ENCODE measurements around the gene TNFAIP3.
"Not testable (repeated sequence)": the region's sequence is repeated elsewhere in the genome, so short reads cannot be mapped to it uniquely, and the experiment has no call there.

Gene TNFAIP3

GRCh38 chr6:137844327-137844726, 22.7 kb upstream of the TNFAIP3 start:
- in situ Hi-C loops (cut with HindIII; ENCODE audit: low sequenced_read_pairs), result not testable (repeated sequence)

- in situ Hi-C loops (cut with HindIII; ENCODE audit: low sequenced_read_pairs), result not testable (repeated sequence)
These were observed 22.3 kb upstream of the TNFAIP3 start for GRCh38 chr6:137844773-137845172.

DNA sequence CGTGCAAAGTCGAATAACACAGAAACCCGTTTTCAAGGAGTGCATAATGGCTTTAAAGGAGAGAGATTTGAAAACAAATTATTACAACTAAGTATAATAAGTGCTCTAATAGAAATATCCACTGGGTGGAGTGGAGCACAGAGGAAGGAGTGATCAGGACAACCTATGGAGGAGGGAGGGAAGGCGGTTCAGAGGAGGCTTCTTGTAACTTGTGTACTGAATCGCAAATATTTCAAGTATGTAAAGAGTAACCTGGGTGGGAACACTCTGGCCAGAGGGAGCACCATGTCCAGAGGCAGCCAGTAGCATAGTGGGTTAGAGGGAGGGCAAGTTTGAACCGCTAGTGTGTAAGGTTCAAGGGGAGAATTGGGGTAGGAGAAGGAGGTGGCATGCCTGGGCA, 21.6 kb upstream of the TNFAIP3 start:
- in situ Hi-C loops (cut with HindIII; ENCODE audit: low sequenced_read_pairs), result no loop called here

GRCh38 chr6:137846274-137846673, 20.8 kb upstream of the TNFAIP3 start:
- in situ Hi-C loops (cut with HindIII; ENCODE audit: low sequenced_read_pairs), result no loop called here

DNA sequence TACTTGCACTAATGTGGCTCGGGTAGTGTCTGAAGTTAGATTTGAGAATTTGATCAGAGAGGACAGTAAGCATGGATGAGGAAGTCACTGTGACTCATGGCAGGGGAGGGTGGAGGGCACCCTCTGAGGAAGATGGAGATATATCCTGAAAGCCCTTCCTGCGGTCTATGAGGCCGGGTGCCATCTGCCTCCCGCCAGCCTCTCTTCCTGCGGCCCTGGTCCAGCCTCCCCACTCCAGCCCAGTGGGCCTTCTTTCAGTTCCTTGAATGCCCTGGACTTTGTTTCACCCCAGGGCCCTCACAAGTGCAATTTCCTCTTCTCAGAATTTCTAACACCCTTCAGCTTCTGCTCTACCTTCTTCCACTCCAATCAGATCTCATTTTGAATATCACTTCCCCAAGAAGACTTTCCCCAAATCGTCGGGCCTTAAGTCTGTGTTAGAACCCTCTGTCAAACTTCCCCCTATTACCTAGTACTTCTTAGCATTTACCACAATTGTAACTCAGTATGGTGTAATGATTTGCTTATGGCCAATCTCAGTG, 20.2 kb upstream of the TNFAIP3 start:
- in situ Hi-C loops (cut with HindIII; ENCODE audit: low sequenced_read_pairs), result no loop called here

GRCh38 chr6:137847748-137848147, 19.3 kb upstream of the TNFAIP3 start:
- in situ Hi-C loops (cut with HindIII; ENCODE audit: low sequenced_read_pairs), result no loop called here

- in situ Hi-C loops (cut with HindIII; ENCODE audit: low sequenced_read_pairs), result no loop called here
These were observed 18.4 kb upstream of the TNFAIP3 start for GRCh38 chr6:137848672-137849071.

GRCh38 chr6:137849181-137849980, 17.7 kb upstream of the TNFAIP3 start:
- in situ Hi-C loops (cut with HindIII; ENCODE audit: low sequenced_read_pairs), result no loop called here

- in situ Hi-C loops (cut with HindIII; ENCODE audit: low sequenced_read_pairs), result no loop called here
These were observed 16.9 kb upstream of the TNFAIP3 start for GRCh38 chr6:137849981-137850714.

GRCh38 chr6:137850816-137851602, 16.1 kb upstream of the TNFAIP3 start:
- in situ Hi-C loops (cut with HindIII; ENCODE audit: low sequenced_read_pairs), result no loop called here

DNA sequence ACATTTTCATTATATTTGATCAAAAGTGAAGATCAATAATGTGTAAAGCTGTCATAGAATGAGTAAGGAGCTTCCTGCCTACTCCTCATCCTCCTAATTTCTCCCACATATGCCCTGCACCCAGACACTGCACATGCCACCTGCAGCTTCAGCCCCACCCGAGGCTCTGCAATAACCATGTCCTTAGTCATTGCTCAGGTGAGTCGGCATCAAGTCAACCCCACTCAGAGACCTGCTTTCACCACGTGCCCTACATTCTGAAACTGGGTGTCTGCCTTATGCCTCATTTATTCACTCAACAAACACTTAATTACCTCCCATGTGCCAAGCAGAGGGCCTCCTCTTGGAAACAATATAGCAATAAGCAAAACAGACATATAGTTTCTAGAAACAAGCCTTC, 15.4 kb upstream of the TNFAIP3 start:
- in situ Hi-C loops (cut with HindIII; ENCODE audit: low sequenced_read_pairs), result no loop called here

DNA sequence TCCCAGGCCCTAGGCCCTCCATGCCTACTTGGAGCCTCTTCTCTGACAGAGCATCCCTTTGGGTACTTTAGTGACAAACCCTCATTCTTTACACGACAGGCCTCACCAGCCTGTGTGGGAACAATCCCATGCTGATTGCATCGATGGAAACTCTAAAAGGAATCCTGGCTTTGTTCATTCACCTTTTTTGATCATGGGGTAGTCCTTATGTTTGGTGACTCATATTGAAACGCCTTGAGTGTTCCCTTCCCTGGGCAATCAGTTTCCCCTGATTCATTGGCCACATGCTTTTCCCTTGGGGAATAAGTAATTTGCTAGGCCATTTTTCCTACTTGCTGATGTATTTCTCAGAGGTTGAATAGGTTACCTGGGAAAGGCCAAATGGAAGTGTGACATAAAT, 14.7 kb upstream of the TNFAIP3 start:
- in situ Hi-C loops (cut with HindIII; ENCODE audit: low sequenced_read_pairs), result no loop called here

GRCh38 chr6:137852811-137853210, 14.2 kb upstream of the TNFAIP3 start:
- in situ Hi-C loops (cut with HindIII; ENCODE audit: low sequenced_read_pairs), result no loop called here

DNA sequence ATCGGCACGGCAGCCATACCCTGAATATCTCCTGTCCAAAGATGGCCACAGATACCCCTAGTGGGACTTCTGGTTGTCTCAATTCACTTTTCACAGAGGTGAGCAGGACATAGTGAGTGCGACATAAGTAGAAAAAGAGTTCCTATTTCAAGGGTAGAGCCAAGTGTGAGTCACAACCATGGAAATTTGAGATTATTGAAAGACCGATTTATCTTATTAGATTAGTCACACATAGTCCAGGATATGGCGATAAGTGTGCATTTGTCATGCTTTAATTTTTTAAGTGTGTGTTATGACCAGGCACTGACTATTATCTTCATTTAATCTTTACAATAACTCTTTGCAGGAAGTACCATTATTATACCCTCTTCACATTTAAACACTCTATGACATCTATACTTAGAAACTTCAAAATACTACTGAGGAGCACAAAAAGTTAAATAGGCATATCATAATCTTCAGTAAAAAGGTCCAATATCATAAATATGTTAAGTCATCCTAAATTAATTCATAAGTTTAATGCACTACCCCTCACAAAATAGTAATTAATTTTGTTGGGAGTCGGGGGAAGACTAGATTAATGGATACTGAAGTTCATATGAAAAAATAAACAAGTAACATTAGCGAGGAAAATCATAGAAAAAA, 13.4 kb upstream of the TNFAIP3 start:
- in situ Hi-C loops (cut with HindIII; ENCODE audit: low sequenced_read_pairs), result no loop called here

GRCh38 chr6:137856138-137856898, 10.7 kb upstream of the TNFAIP3 start:
- in situ Hi-C loops (cut with HindIII; ENCODE audit: low sequenced_read_pairs), result no loop called here

- in situ Hi-C loops (cut with HindIII; ENCODE audit: low sequenced_read_pairs), result no loop called here
These were observed 8.0 kb upstream of the TNFAIP3 start for GRCh38 chr6:137859025-137859424.

DNA sequence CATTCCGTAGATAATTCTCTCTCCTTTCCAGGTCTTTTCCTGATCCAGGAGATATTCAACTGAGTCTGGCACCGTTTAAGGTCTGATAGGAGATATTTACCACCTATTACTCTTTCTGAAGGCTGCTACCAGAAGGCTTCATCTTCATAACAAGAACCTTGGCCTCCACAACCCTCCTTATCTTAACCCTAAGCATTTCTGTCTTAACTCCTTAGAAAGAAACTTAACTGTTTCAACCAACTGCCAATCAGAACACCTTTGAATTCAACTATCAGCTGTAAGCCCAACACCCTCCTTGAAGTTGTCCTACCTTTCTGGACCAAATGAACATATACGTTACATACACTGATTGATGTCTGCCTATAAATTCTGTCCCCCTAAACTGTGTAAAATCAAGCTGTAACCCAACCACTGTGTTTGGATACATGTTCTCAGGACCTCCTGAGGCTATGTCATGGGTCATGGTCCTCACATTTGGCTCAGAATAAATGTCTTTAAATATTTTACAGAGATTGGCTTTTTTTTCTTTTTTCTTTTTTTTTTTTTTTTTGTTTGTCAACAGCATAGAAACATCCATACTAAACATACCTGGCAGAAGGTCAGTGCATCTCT, 6.6 kb upstream of the TNFAIP3 start:
- in situ Hi-C loops (cut with HindIII; ENCODE audit: low sequenced_read_pairs), result loop anchor here (10.0 kb wide), 1 partner anchor 56 kb away; no protein-coding TSS in a partner anchor

- in situ Hi-C loops (cut with HindIII; ENCODE audit: low sequenced_read_pairs), result loop anchor here (10.0 kb wide), 1 partner anchor 57 kb away; no protein-coding TSS in a partner anchor
These were observed 5.3 kb upstream of the TNFAIP3 start for GRCh38 chr6:137861550-137862337.
